Subcutaneous abdominal adipose tissue (tissue), 5 donors: ENCODE data around the gene UCK2.

Experiments used
- H3K27ac ChIP-seq: one replicate; pipeline ENCODE4 v1.7.0; 2013; ENCODE audit warnings: low read depth, mild to moderate bottlenecking, inconsistent platforms, low read length, moderate library complexity
- H3K27me3 ChIP-seq, 5 donors: one replicate each; pipeline ENCODE4 v1.7.0; 2013; ENCODE audit warnings: low read length in 5 of 5, inconsistent platforms in 1 of 5; ENCODE audit not compliant: control insufficient read depth in 5 of 5, insufficient read depth in 4 of 5
- H3K36me3 ChIP-seq, 5 donors: one replicate each; pipeline ENCODE4 v1.7.0; 2013; ENCODE audit warnings: low read length in 5 of 5; ENCODE audit not compliant: control insufficient read depth in 5 of 5, insufficient read depth in 5 of 5
- H3K4me1 ChIP-seq, 5 donors: one replicate each; pipeline ENCODE4 v1.7.0; 2013; ENCODE audit warnings: low read length in 5 of 5, mild to moderate bottlenecking in 3 of 5, moderate library complexity in 1 of 5; ENCODE audit not compliant: control insufficient read depth in 5 of 5, insufficient read depth in 5 of 5
- H3K4me3 ChIP-seq, 5 donors: one replicate each; pipeline ENCODE4 v1.7.0; 2013; ENCODE audit warnings: low read length in 5 of 5, low read depth in 1 of 5
- H3K9ac ChIP-seq, 5 donors: one replicate each; pipeline ENCODE4 v1.7.0; 2013; ENCODE audit warnings: low read length in 5 of 5, mild to moderate bottlenecking in 4 of 5, moderate library complexity in 3 of 5
- H3K9me3 ChIP-seq, 5 donors: one replicate each; pipeline ENCODE4 v1.7.0; 2013; ENCODE audit warnings: low read length in 5 of 5; ENCODE audit not compliant: control insufficient read depth in 5 of 5
- donor health status: healthy.
- donor health status: healthy.
- donor health status: healthy.
- donor health status: healthy.
- donor health status: healthy.

Gene UCK2

DNA sequence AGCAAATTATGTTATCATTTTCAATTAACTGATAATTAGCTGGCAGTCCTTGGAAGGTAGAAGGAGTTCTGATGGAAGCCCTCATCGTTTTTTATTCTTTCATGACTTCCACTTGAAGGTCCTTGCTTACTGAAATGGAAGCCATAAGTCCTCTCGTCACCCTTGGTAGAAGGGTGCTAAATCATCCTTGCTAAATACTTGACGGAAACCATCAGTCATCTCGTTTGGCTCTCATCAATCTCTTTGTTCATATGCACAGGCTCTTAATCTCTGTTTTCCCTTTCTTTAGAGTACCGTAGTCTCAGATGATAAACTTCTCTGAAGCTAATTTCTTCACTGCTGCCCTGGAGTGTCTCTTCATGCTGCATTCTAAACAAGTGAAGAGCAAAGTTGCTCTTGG is 34.5 kb downstream of the UCK2 start:
- H3K4me1 ChIP-seq = peaks cover 0 to 14% (median 10%) of the 10 kb centered on the region in 5 donors
- H3K27me3 ChIP-seq = no peaks in the 10 kb centered on the region
- no peak overlapping the region for H3K27ac ChIP-seq
- no peaks in the 10 kb centered on the region for H3K9me3 ChIP-seq
- H3K4me3 ChIP-seq = no peak overlapping the region
- no peaks in the 10 kb centered on the region for H3K36me3 ChIP-seq
- no peak overlapping the region for H3K9ac ChIP-seq

DNA sequence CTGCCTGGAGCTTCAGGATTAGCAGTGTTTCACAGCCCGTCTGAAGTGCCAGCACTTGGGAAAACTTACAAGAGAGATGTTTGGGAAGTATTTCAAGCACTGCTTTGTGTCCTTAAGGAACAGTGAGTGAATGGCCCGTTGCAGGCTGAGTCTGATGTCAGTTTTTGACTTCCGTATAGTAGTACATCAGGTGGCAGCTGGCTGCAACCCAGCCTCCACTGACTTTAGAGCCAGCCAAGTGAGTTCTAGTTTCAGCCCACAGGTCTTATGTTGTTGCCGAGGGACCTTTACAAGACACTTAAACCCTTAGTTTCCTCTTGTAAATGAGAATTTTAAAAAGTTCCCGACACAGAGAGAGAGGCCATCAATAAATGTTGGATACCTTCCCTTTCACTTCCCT is 35.0 kb downstream of the UCK2 start:
- Histone ChIP-seq H3K4me1 (peaks cover 0 to 11% (median 10%) of the 10 kb centered on the region in 5 donors), H3K9me3 (no peaks in the 10 kb centered on the region), H3K27ac (no peak overlapping the region), H3K27me3 (no peaks in the 10 kb centered on the region), H3K36me3 (no peaks in the 10 kb centered on the region), H3K4me3 (no peak overlapping the region), H3K9ac (no peak overlapping the region)

DNA sequence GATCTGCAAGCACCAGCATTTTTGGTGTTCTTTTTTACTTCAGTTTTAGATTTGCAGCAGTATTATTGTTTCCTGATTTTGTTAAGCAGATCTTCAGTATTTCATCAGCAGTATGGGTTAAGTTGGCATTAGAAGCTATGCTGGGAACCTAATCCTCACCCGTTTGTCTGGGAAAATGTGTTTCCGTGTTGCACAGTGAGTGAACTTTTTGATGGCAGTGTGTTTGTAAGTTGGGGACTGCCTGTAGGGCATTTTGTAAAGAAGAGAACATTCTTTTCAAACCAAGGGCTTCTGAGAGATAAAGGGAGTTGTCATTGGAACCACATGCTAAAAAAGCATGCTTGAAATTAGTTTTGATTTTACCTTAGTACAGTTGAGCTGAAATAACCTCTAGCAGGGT is 35.9 kb downstream of the UCK2 start:
- Histone ChIP-seq H3K9me3 (no peaks in the 10 kb centered on the region), H3K9ac (no peak overlapping the region), H3K4me1 (peaks cover 0 to 7% (median 6%) of the 10 kb centered on the region in 5 donors), H3K4me3 (no peak overlapping the region), H3K27me3 (no peaks in the 10 kb centered on the region), H3K36me3 (no peaks in the 10 kb centered on the region), H3K27ac (no peak overlapping the region)

DNA sequence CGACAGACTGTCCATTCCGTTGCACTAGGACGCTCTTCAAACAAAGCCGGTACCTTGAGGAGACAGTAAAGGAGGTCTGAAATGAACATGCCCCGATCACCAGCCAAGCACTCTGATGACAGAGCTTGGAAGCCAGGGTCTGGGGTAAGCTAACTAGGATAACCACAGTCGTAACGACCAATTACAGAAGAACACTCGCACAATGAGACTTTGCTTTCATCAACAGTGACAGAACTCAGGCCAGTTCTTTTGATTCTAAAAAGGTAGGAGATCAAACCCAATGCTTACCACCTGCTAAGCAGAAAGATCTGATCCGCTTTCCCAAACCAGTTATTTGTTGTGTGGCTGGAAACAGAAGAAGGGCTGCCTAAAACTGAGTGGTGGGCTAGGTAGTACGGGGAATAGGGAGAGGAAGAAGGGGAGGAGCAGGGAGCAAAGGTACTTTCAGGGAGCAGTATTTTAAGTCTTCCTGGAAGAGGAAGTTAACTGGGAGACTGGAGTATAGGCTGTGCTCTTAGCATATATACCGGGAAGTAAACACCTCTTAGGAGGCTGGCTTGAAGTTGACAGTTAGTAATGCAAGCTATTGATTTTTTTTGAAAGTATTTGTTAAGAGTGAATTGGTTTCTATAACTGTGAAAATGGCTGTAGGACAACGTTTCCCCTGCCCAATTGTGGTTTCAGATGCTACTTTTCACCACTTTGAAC is 38.4 kb downstream of the UCK2 start:
- Histone ChIP-seq H3K27ac (no peak overlapping the region), H3K36me3 (no peaks in the 10 kb centered on the region), H3K9ac (no peak overlapping the region)

DNA sequence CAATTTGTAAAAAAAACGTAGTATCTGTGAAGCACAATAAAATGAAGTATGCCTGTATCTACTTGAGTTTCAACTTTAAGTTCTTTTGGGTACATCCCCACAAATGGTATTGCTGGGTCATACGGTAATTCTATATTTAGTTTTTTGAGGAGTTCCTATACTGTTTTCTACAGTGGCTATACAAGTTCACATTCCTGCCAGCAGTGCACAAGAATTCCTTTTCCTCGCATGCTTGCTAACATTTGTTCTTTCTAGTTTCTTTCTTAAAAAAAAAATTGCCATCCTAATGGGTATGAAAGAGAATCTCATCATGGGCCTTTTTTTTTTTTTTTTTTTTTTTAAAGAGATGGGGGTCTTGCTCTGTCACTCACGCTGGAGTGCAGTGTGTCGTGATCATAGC is 41.9 kb downstream of the UCK2 start:
- Histone ChIP-seq H3K36me3 (no peaks in the 10 kb centered on the region), H3K4me1 (peaks cover 0 to 8% (median 6%) of the 10 kb centered on the region in 5 donors), H3K4me3 (no peak overlapping the region), H3K9ac (no peak overlapping the region), H3K9me3 (no peaks in the 10 kb centered on the region), H3K27ac (no peak overlapping the region), H3K27me3 (no peaks in the 10 kb centered on the region)

More for the DNA sequence above, 38.4 kb downstream of the UCK2 start:
- Histone ChIP-seq H3K9me3 (no peaks in the 10 kb centered on the region), H3K4me1 (peaks cover 0 to 1% (median 0%) of the 10 kb centered on the region in 5 donors), H3K27me3 (no peaks in the 10 kb centered on the region), H3K4me3 (no peak overlapping the region)

DNA sequence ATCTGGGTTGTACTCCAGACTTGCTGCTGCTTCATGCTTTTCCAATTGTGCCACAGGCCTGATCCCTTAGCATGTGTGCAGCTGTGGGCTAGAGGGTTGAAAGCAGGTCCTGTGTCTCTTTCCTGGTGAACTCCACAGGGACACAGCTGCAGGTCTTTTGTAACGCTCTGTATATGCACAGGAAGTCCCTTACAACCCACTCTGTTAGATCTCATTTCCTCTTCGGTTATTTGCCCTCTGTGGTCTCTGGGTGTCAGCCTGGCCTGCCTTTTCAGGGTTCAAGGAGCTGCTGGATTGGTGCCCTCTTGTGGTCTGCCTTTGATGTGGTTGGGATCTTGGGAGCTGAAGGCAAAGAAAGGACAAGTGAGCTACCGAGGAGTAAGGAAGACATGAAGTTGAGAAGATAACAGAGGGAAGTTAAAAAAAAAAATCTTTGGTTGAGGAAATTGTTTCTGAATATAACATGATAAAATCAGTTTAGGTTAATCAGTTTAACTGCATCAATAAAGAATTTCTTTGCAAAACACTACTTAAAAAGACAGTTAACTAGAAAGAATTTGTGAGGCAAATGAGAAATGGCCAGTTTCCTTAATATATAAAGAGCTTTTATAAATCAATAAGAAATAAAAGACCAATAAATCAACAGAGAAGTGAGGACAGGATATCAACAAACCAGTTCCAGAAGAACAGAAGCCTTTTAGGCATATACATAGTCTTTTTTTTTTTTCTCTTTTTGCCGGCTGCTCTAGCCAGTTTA is 44.1 kb downstream of the UCK2 start:
- H3K27ac ChIP-seq = no peak overlapping the region
- no peak overlapping the region for H3K4me3 ChIP-seq
- H3K9me3 ChIP-seq = no peaks in the 10 kb centered on the region
- no peaks in the 10 kb centered on the region for H3K36me3 ChIP-seq
- H3K27me3 ChIP-seq = no peaks in the 10 kb centered on the region
- H3K9ac ChIP-seq = no peak overlapping the region
- H3K4me1 ChIP-seq = peaks cover 0 to 8% (median 6%) of the 10 kb centered on the region in 5 donors

DNA sequence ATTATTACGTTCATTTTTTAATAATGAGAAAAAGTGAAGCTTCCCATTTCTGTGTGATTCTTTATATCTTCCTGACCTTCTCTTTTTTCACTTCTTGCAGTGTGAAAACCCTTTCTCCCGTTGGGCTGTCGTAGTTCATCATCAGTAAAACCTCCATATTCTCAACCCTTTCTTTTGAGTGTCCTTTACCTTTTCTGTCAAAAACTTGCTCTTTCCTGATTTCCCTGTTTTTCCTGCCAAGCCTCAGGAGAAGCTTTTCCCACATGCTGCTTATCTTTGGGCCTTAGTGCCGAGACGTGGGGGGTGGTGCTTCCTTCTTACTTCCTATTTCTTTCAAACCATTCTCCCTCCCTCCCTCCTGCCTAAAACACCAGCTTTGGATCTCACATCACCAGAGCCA is 46.1 kb downstream of the UCK2 start:
- no peaks in the 10 kb centered on the region for H3K36me3 ChIP-seq
- no peak overlapping the region for H3K9ac ChIP-seq
- H3K9me3 ChIP-seq = peaks cover 0 to 3% (median 0%) of the 10 kb centered on the region in 5 donors
- H3K27ac ChIP-seq = no peak overlapping the region
- no peak overlapping the region for H3K4me3 ChIP-seq
- peaks cover 0 to 8% (median 6%) of the 10 kb centered on the region in 5 donors for H3K4me1 ChIP-seq
- H3K27me3 ChIP-seq = no peaks in the 10 kb centered on the region

DNA sequence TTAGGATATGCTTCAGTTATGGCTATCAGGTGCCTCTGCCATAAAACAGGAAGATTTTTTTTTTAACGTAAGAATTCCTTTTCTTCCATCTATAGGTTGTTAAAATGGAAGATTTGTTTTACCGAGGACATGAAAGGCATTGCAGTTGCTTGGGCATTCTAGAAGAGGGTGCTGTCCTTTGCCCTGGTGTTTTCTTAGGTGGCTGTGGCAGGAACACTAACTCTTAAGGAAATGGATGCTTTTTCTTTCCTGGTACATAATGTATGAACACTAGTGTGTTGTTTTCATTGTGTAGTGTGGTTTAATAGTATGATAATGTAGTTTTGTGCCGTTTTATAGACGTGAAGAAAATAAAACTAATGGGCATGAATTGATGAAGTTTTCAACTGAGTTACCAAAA is 47.2 kb downstream of the UCK2 start:
- Histone ChIP-seq H3K4me1 (peaks cover 0 to 8% (median 6%) of the 10 kb centered on the region in 5 donors), H3K27ac (no peak overlapping the region), H3K27me3 (no peaks in the 10 kb centered on the region), H3K9ac (no peak overlapping the region), H3K9me3 (peaks cover 0 to 3% (median 0%) of the 10 kb centered on the region in 5 donors), H3K4me3 (no peak overlapping the region), H3K36me3 (no peaks in the 10 kb centered on the region)

DNA sequence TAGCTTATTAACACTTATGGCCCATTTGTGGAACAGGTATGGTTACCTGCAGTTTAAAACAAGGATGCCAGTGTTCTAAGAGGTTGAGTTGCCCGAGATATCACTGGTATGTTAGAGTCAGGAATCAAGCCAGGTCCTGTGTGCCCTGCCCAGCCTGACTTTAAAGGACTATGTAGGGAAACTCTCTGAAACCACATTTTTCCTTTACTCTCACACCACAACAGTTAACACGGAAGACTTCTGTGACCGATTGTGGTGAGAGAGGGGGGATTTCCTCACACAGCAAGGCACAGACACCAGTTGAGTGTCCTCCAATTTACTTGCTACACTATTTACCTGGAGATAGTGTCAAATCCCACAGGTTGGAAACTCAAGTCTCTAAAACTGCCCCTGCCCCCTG is 47.8 kb downstream of the UCK2 start:
- Histone ChIP-seq H3K27ac (no peak overlapping the region), H3K36me3 (no peaks in the 10 kb centered on the region), H3K4me3 (no peak overlapping the region), H3K9ac (no peak overlapping the region), H3K27me3 (no peaks in the 10 kb centered on the region), H3K4me1 (peaks cover 0 to 8% (median 6%) of the 10 kb centered on the region in 5 donors), H3K9me3 (peaks cover 0 to 3% (median 0%) of the 10 kb centered on the region in 5 donors)

DNA sequence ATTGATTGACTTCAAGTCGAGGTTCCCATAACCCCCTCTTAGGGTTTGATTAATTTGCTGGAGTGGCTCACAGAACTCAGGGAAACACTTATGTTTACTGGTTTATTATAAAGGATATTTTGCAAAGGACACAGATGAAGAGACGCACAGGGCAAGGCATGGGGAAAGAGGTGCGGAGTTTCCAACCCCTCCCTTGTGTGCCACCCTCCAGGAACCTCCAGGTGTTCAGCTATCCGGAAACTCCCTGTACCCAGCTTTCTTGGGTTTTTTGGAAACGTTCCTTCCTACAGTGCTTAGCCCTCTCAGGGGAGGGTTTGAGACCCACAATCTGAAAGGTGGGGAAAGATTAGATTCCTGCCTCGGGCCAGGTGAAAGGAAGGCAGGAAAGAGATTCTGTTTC is 48.2 kb downstream of the UCK2 start:
- Histone ChIP-seq H3K27ac (no peak overlapping the region), H3K9me3 (peaks cover 0 to 3% (median 0%) of the 10 kb centered on the region in 5 donors), H3K27me3 (no peaks in the 10 kb centered on the region), H3K36me3 (no peaks in the 10 kb centered on the region), H3K9ac (no peak overlapping the region), H3K4me1 (peaks cover 0 to 8% (median 6%) of the 10 kb centered on the region in 5 donors), H3K4me3 (no peak overlapping the region)
